Liver (tissue), 9 donors: ENCODE measurements around the gene NFYB. TPM values are rescaled to one million over a fixed set of nuclear protein-coding genes. Genes with fewer than 3 reads are reported as not detected.

Source experiments
- DNase-seq: peaks from one replicate; pipeline ENCODE4 v3.0.0-alpha.2; 2017; ENCODE audit warnings: low spot score
- H3K27ac ChIP-seq, 2 donors: one replicate each; pipeline ENCODE4 v1.7.0; 2013; ENCODE audit warnings: inconsistent platforms in 2 of 2, low read length in 2 of 2, control low read depth in 1 of 2, low read depth in 1 of 2, mild to moderate bottlenecking in 1 of 2
- H3K27me3 ChIP-seq, 4 donors: one replicate each; pipeline versions ENCODE4 v1.6.1 to v1.7.0; 2013; ENCODE audit warnings: low read length in 3 of 4, inconsistent platforms in 1 of 4, mild to moderate bottlenecking in 1 of 4, moderate library complexity in 1 of 4; ENCODE audit not compliant: control insufficient read depth in 4 of 4, insufficient read depth in 4 of 4
- H3K36me3 ChIP-seq, 4 donors: one replicate each; pipeline versions ENCODE4 v1.6.1 to v1.7.0; 2013; ENCODE audit warnings: low read length in 3 of 4, mild to moderate bottlenecking in 3 of 4, low read depth in 1 of 4, moderate library complexity in 1 of 4; ENCODE audit not compliant: control insufficient read depth in 4 of 4, insufficient read depth in 3 of 4
- H3K4me1 ChIP-seq, 4 donors: one replicate each; pipeline versions ENCODE4 v1.6.1 to v1.7.0; 2013; ENCODE audit warnings: low read length in 3 of 4, mild to moderate bottlenecking in 3 of 4, moderate library complexity in 1 of 4; ENCODE audit not compliant: control insufficient read depth in 4 of 4, insufficient read depth in 4 of 4
- H3K4me3 ChIP-seq, 3 donors: one replicate each; pipeline versions ENCODE4 v1.6.1 to v1.7.0; 2013; ENCODE audit warnings: low read length in 3 of 3, control low read depth in 1 of 3, low read depth in 1 of 3, mild to moderate bottlenecking in 1 of 3
- H3K9ac ChIP-seq, 2 donors: one replicate each; pipeline ENCODE4 v1.7.0; 2013; ENCODE audit warnings: low read length in 2 of 2, mild to moderate bottlenecking in 2 of 2, moderate library complexity in 2 of 2, control low read depth in 1 of 2, low read depth in 1 of 2
- H3K9me3 ChIP-seq, 4 donors: one replicate each; pipeline versions ENCODE4 v1.6.1 to v1.7.0; 2013; ENCODE audit warnings: low read length in 3 of 4; ENCODE audit not compliant: control insufficient read depth in 4 of 4
- ATF3 ChIP-seq: IDR thresholded peaks from 2 replicates; pipeline ENCODE4 v1.6.1; 2016; ENCODE audit warnings: antibody characterized with exemption
- EGR1 ChIP-seq, 2 donors: IDR thresholded peaks; 2 replicates each; pipeline ENCODE4 v1.6.1; 2016 to 2018; ENCODE audit warnings: antibody characterized with exemption in 2 of 2, low read depth in 2 of 2
- FOXA1 ChIP-seq: IDR thresholded peaks from 2 replicates; pipeline ENCODE4 v1.6.1; 2016; ENCODE audit warnings: antibody characterized with exemption
- FOXA2 ChIP-seq: IDR thresholded peaks from 2 replicates; pipeline ENCODE4 v1.6.1; 2016; ENCODE audit warnings: antibody characterized with exemption
- GABPA ChIP-seq, 2 donors: IDR thresholded peaks in 1 of 2; conservative IDR thresholded peaks in 1 of 2; 2 replicates each; pipeline ENCODE4 v1.6.1; 2016; ENCODE audit warnings: antibody characterized with exemption in 2 of 2, mild to moderate bottlenecking in 1 of 2, moderate library complexity in 1 of 2
- HNF4A ChIP-seq, 2 donors: conservative IDR thresholded peaks; 2 replicates each; pipeline ENCODE4 v1.6.1; 2016; ENCODE audit warnings: antibody characterized with exemption in 2 of 2, mild to moderate bottlenecking in 2 of 2
- HNF4G ChIP-seq: IDR thresholded peaks from 2 replicates; pipeline ENCODE4 v1.6.1; 2016; ENCODE audit warnings: antibody characterized with exemption
- JUND ChIP-seq, 2 donors: IDR thresholded peaks; 2 replicates each; pipeline ENCODE4 v1.6.1; 2016; ENCODE audit warnings: antibody characterized with exemption in 2 of 2
- MAX ChIP-seq: IDR thresholded peaks from 2 replicates; pipeline ENCODE4 v1.6.1; 2016; ENCODE audit warnings: antibody characterized with exemption
- NR2F2 ChIP-seq: IDR thresholded peaks from 2 replicates; pipeline ENCODE4 v1.6.1; 2016; ENCODE audit warnings: antibody characterized with exemption
- RAD21 ChIP-seq, 2 donors: IDR thresholded peaks; 2 replicates each; pipeline ENCODE4 v1.6.1; 2016; ENCODE audit warnings: antibody characterized with exemption in 2 of 2, mild to moderate bottlenecking in 2 of 2
- RXRA ChIP-seq, 2 donors: IDR thresholded peaks; 2 replicates each; pipeline ENCODE4 v1.6.1; 2017 to 2018; ENCODE audit warnings: antibody characterized with exemption in 2 of 2, mild to moderate bottlenecking in 1 of 2
- TAF1 ChIP-seq: conservative IDR thresholded peaks from 2 replicates; pipeline ENCODE4 v1.6.1; 2016; ENCODE audit warnings: antibody characterized with exemption, mild to moderate bottlenecking
- YY1 ChIP-seq: IDR thresholded peaks from 2 replicates; pipeline ENCODE4 v1.6.1; 2016; ENCODE audit warnings: antibody characterized with exemption, mild to moderate bottlenecking
- ZBTB33 ChIP-seq: IDR thresholded peaks from 2 replicates; pipeline ENCODE4 v1.6.1; 2016; ENCODE audit warnings: antibody characterized with exemption
- WGBS: extraction: QIAGEN DNeasy Blood & Tissue Kit; methylation state at CpG from one replicate; pipeline ENCODE4 v1.1.7; 2013; 5-methylcytosine and 5-hydroxymethylcytosine counted together
- polyA plus RNA-seq, 2 donors: library from polyadenylated mRNA; stranded (reverse) in 1 of 2; unstranded in 1 of 2; fragments of 200-250 nt in 1 of 2; fragments of >200 nt in 1 of 2; fragmentation: Nextera tagmentation in 1 of 2; extraction: Ambion mirVana in 1 of 2; gene quantifications; one replicate each; pipeline versions ENCODE4 v1.2.1 to v1.2.3, GENCODE V29; 2013 to 2015
- total RNA-seq, 2 donors: library from RNA; depleted of rRNA; stranded (reverse); fragments of >200 nt; gene quantifications; one replicate each; pipeline ENCODE4 v1.2.3, GENCODE V29; 2014
- TF ChIP-seq, protein P1 (sequence below): fragments of 150-350 bp; IDR thresholded peaks from 2 replicates; pipeline ENCODE4 v1.5.1; 2017; ENCODE audit warnings: improper control_type of control experiment, low read depth, low read length; ENCODE audit not compliant: missing input control
- TF ChIP-seq, protein P2 (sequence below): IDR thresholded peaks from 2 replicates; pipeline ENCODE4 v1.6.1; 2016; ENCODE audit warnings: antibody characterized with exemption, mild to moderate bottlenecking
- donor health status: healthy.
- donor health status: healthy.
- donor health status: healthy.
- donor health status: healthy.
- donor health status: healthy.

NFYB gene
- total and polyA plus RNA-seq, 4 donors, result 7.6 to 14.6 (median 11.5) TPM

DNA sequence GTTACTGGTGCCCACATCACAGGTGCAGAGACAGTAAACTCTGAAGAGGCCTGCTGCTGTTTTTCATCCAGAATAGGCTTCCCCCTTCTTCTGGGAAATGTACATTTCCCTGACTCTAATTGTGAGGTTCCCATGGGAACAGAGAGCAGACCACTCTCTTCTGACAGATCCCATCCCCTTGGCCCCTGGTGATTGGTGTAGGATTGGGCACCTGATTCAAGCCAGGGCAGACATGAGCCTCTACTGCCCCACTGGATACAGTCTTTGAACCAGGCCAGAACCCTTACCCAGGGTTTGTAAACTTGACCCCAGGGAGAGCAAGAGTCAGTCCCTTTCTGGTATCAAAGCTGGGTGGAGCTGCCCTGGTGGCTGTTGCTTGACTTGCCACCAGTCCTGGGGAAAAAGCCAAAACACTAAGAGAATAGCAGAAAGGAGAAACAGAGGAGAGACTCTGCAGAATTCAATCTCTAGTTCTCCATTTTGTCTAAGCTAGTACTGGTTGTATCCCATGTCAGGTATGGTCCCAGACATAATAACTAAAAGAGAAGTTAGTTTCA, 14.8 kb upstream of the NFYB start:
- no peaks in the 10 kb centered on the region for H3K27me3 ChIP-seq

GRCh38 chr12:104150416-104150815, 12.4 kb upstream of the NFYB start:
- 89% methylated on average over 8 of the region's 8 CpGs for whole genome bisulfite sequencing
- H3K4me3 ChIP-seq, result no peak overlapping the region
- no peaks in the 10 kb centered on the region for H3K4me1 ChIP-seq
- H3K27ac ChIP-seq, result no peak overlapping the region
- no peaks in the 10 kb centered on the region for H3K27me3 ChIP-seq
- no peak for DNase-seq
- TF ChIP-seq, protein P1, sequence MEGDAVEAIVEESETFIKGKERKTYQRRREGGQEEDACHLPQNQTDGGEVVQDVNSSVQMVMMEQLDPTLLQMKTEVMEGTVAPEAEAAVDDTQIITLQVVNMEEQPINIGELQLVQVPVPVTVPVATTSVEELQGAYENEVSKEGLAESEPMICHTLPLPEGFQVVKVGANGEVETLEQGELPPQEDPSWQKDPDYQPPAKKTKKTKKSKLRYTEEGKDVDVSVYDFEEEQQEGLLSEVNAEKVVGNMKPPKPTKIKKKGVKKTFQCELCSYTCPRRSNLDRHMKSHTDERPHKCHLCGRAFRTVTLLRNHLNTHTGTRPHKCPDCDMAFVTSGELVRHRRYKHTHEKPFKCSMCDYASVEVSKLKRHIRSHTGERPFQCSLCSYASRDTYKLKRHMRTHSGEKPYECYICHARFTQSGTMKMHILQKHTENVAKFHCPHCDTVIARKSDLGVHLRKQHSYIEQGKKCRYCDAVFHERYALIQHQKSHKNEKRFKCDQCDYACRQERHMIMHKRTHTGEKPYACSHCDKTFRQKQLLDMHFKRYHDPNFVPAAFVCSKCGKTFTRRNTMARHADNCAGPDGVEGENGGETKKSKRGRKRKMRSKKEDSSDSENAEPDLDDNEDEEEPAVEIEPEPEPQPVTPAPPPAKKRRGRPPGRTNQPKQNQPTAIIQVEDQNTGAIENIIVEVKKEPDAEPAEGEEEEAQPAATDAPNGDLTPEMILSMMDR, result no peak
- TF ChIP-seq NR2F2, result no peak
- no peak for TF ChIP-seq FOXA2
- no peak for TF ChIP-seq ATF3
- TF ChIP-seq JUND (IDR thresholded peaks at IDR 0.05), result no peak
- TF ChIP-seq RAD21 (IDR thresholded peaks at IDR 0.05), result no peak
- no peak for TF ChIP-seq MAX
- no peak for TF ChIP-seq HNF4G
- no peak for TF ChIP-seq HNF4A (conservative IDR thresholded peaks at IDR 0.05)
- no peak for TF ChIP-seq FOXA1
- no peak for TF ChIP-seq TAF1
- no peak for TF ChIP-seq YY1
- TF ChIP-seq GABPA (IDR thresholded peaks at IDR 0.05 in 1 of 2, conservative IDR thresholded peaks at IDR 0.05 in 1 of 2), result no peak
- no peak overlapping the region for H3K9ac ChIP-seq
- H3K9me3 ChIP-seq, result no peaks in the 10 kb centered on the region
- H3K36me3 ChIP-seq, result no peaks in the 10 kb centered on the region

More for the DNA sequence above, 14.8 kb upstream of the NFYB start:
- Histone ChIP-seq H3K9ac (no peak overlapping the region), H3K36me3 (no peaks in the 10 kb centered on the region), H3K27ac (no peak overlapping the region), H3K4me3 (no peak overlapping the region), H3K4me1 (no peaks in the 10 kb centered on the region), H3K9me3 (no peaks in the 10 kb centered on the region)
- TF ChIP-seq HNF4A (conservative IDR thresholded peaks at IDR 0.05) (no peak), FOXA2 (no peak), EGR1 (IDR thresholded peaks at IDR 0.05; ENCODE audit: low read depth in 2 of 2) (no peak), ZBTB33 (no peak), JUND (IDR thresholded peaks at IDR 0.05) (no peak), TAF1 (no peak), FOXA1 (no peak), MAX (no peak), ATF3 (no peak), HNF4G (no peak), NR2F2 (no peak), RXRA (IDR thresholded peaks at IDR 0.05) (no peak)
- TF ChIP-seq, protein P2, sequence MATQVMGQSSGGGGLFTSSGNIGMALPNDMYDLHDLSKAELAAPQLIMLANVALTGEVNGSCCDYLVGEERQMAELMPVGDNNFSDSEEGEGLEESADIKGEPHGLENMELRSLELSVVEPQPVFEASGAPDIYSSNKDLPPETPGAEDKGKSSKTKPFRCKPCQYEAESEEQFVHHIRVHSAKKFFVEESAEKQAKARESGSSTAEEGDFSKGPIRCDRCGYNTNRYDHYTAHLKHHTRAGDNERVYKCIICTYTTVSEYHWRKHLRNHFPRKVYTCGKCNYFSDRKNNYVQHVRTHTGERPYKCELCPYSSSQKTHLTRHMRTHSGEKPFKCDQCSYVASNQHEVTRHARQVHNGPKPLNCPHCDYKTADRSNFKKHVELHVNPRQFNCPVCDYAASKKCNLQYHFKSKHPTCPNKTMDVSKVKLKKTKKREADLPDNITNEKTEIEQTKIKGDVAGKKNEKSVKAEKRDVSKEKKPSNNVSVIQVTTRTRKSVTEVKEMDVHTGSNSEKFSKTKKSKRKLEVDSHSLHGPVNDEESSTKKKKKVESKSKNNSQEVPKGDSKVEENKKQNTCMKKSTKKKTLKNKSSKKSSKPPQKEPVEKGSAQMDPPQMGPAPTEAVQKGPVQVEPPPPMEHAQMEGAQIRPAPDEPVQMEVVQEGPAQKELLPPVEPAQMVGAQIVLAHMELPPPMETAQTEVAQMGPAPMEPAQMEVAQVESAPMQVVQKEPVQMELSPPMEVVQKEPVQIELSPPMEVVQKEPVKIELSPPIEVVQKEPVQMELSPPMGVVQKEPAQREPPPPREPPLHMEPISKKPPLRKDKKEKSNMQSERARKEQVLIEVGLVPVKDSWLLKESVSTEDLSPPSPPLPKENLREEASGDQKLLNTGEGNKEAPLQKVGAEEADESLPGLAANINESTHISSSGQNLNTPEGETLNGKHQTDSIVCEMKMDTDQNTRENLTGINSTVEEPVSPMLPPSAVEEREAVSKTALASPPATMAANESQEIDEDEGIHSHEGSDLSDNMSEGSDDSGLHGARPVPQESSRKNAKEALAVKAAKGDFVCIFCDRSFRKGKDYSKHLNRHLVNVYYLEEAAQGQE, result no peak
- DNase-seq, result no peak
